CD4-positive, alpha-beta T cell (primary cell): Measurements from ENCODE around the gene C2CD2L. TPM values are rescaled to one million over a fixed set of nuclear protein-coding genes. Genes with fewer than 3 reads are reported as not detected.

Source experiments
- ATAC-seq: fragments of 200-7000 bp; cut with Tn5 transposase; one replicate; pipeline ENCODE4 v1.10.0; 2022; ENCODE audit warnings: mild to moderate bottlenecking; ENCODE audit not compliant: poor library complexity
- CTCF ChIA-PET: fragments of 350-600 bp; sonication (Branson Sonifier 250); formaldehyde crosslinking; loops from one replicate; lab custom pipeline; 2021; ENCODE audit warnings: antibody characterized with exemption, inconsistent platforms; lab: Charles Lee
- POLR2A ChIA-PET: fragments of 350-600 bp; sonication (Branson Sonifier 250); formaldehyde crosslinking; loops from one replicate; lab custom pipeline; 2021; ENCODE audit warnings: antibody characterized with exemption, inconsistent platforms; lab: Charles Lee
- DNase-seq, 14 experiments: peaks; one replicate each; pipeline ENCODE4 v3.0.0-alpha.2; 2013 to 2020; ENCODE audit warnings: mixed read lengths in 2 of 14
- H3K27ac ChIP-seq, 2 donors: one replicate each; pipeline versions ENCODE4 v1.5.1 to v1.7.0; 2013; ENCODE audit warnings: low read length in 2 of 2, low read depth in 1 of 2, mild to moderate bottlenecking in 1 of 2
- H3K27me3 ChIP-seq, 2 experiments: 1 replicate in 1 of 2; 2 replicates in 1 of 2; pipeline versions ENCODE4 v1.6.1 to v1.7.0; 2013; ENCODE audit warnings: low read length in 2 of 2, control low read depth in 1 of 2, mild to moderate bottlenecking in 1 of 2, moderate library complexity in 1 of 2; ENCODE audit not compliant: insufficient read depth in 2 of 2, control insufficient read depth in 1 of 2
- H3K36me3 ChIP-seq: one replicate; pipeline ENCODE4 v1.6.1; 2013; ENCODE audit warnings: low read length, control low read depth; ENCODE audit not compliant: insufficient read depth
- H3K4me1 ChIP-seq: one replicate; pipeline ENCODE4 v1.6.1; 2013; ENCODE audit warnings: low read length, control low read depth; ENCODE audit not compliant: insufficient read depth
- H3K4me3 ChIP-seq: one replicate; pipeline ENCODE4 v1.5.1; 2013; ENCODE audit warnings: mild to moderate bottlenecking, low read length, moderate library complexity
- H3K9me3 ChIP-seq, 2 experiments: 1 replicate in 1 of 2; 2 replicates in 1 of 2; pipeline versions ENCODE4 v1.6.1 to v1.7.0; 2013; ENCODE audit warnings: low read length in 2 of 2, mild to moderate bottlenecking in 2 of 2, control low read depth in 1 of 2, moderate library complexity in 1 of 2; ENCODE audit not compliant: control insufficient read depth in 1 of 2, insufficient read depth in 1 of 2
- H3K27ac Mint-ChIP-seq: one replicate; pipeline ENCODE4 v1.8.0; 2020; ENCODE audit warnings: mixed read lengths
- H3K27me3 Mint-ChIP-seq: one replicate; pipeline ENCODE4 v1.8.0; 2021; ENCODE audit warnings: mixed read lengths
- H3K36me3 Mint-ChIP-seq: one replicate; pipeline ENCODE4 v1.8.0; 2021; ENCODE audit warnings: low read depth, mixed read lengths
- H3K4me1 Mint-ChIP-seq: one replicate; pipeline ENCODE4 v1.8.0; 2021; ENCODE audit warnings: low read depth, mixed read lengths
- H3K4me3 Mint-ChIP-seq: one replicate; pipeline ENCODE4 v1.8.0; 2020; ENCODE audit warnings: mild to moderate bottlenecking, mixed read lengths
- H3K9me3 Mint-ChIP-seq: one replicate; pipeline ENCODE4 v1.8.0; 2020; ENCODE audit warnings: mixed read lengths
- CTCF ChIP-seq: fragments of 200-600 bp; IDR thresholded peaks from one replicate; pipeline ENCODE4 v1.8.0; 2022; ENCODE audit warnings: antibody characterized with exemption, mild to moderate bottlenecking
- intact Hi-C, 2 experiments: fragments of 100-400 bp; cut with DNase I in 1 of 2; cut with micrococcal nuclease in 1 of 2; formaldehyde crosslinking; loops; one replicate each; pipeline versions ENCODE4 v1.15.1 to v1.9.0; 2023 to 2025; cut with DNase I, micrococcal nuclease
- total RNA-seq, 174 experiments: library from RNA in 2 of 174; stranded (reverse) in 2 of 174; gene quantifications; one replicate each; pipeline ENCODE4 v1.2.3 and lab custom pipeline; 2021 to 2026

The C2CD2L gene
- total RNA-seq, 2 experiments from 2014 or later = 16.0 to 16.2 TPM

DNA sequence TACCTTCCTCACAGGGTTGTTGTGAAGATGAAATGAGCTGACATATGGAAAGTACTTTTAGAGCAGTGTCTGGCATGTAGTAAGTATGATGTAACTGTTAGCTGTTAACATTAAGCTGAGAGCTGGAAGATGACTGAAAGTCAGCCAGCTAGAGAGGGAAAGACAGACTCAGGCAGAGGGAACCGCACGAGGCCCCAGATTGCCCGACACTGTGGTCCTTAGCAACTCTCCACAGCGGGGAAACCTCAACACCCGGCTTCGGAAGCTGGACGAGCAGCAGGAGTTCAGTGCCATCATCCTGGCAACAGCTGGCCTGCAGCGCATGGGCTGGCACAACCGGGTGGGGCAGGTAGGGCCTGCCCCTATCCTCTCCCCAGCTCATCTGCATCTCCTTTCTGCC lies 16.0 kb upstream of the C2CD2L start:
- CTCF ChIA-PET = interaction anchor here (0.6 to 1.4 kb wide), 2 partner anchors 26 to 61 kb away, joined by 3 read pairs; partner anchors contain the start of gene SLC37A4
- Mint-ChIP-seq H3K27ac (no peak overlapping the region), H3K9me3 (no peaks in the 10 kb centered on the region), H3K4me1 (peaks cover 25% of the 10 kb centered on the region), H3K27me3 (no peaks in the 10 kb centered on the region), H3K36me3 (peaks cover 16% of the 10 kb centered on the region), H3K4me3 (no peak overlapping the region)
- no peak overlapping the region for H3K4me3 ChIP-seq
- POLR2A ChIA-PET = interaction anchor here (1.7 kb wide), 1 partner anchor 12 kb away, joined by 4 read pairs; no protein-coding TSS in a partner anchor
- no peaks in the 10 kb centered on the region for H3K27me3 ChIP-seq
- peaks cover under 1% of the 10 kb centered on the region for H3K36me3 ChIP-seq
- no peaks in the 10 kb centered on the region for H3K9me3 ChIP-seq
- ATAC-seq (no peak), DNase-seq (no peak)
- peaks cover 45% of the 10 kb centered on the region for H3K4me1 ChIP-seq
- H3K27ac ChIP-seq = no peak overlapping the region
- intact Hi-C loops = no loop called here
- TF ChIP-seq CTCF = no peak

DNA sequence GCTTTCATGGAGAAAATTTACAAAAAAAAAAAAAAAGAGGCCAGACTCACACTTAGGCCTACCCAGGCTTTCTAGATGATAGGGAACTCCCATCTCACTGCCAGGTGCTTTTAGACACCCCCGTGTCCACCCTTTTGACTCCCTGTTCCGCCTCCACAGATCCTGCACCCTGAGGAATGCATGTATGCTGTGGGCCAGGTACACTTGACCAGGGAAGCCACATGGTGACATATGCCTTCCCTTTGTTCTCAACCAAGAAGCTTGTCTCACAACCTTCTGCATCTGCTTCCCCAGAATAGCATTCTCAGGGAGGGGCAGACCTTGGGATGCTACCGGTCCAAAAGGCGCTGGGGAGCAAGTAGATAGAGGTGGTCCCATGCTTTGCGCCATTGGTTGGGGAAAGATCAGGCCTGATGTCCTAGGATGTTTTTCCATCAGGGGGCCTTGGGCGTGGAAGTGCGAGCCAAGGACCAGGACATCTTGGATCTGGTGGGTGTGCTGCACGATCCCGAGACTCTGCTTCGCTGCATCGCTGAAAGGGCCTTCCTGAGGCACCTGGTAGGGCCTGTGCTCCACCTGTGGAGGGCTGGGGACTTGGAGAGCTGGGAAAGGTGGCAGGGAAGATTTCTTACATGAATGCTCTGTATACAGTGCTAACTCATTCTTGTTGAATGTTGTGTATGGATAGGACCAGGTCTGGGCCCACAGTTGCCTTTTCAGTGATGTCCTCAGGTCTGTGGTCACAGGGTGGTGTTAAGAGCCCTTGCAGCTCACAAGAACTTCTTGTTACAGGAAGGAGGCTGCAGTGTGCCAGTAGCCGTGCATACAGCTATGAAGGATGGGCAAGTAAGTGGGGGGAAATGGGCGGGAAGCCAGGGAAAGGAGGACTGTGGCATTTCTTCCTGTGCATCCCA lies 14.9 kb upstream of the C2CD2L start:
- Mint-ChIP-seq H3K4me3 (peak overlapping the region; percentile 79), H3K4me1 (peaks cover 30% of the 10 kb centered on the region), H3K27me3 (no peaks in the 10 kb centered on the region), H3K27ac (no peak overlapping the region), H3K36me3 (peaks cover 23% of the 10 kb centered on the region), H3K9me3 (no peaks in the 10 kb centered on the region)
- ATAC-seq (no peak), DNase-seq (no peak)
- intact Hi-C loops = no loop called here
- H3K36me3 ChIP-seq = peaks cover 10% of the 10 kb centered on the region
- no peak overlapping the region for H3K27ac ChIP-seq
- ChIA-PET POLR2A (interaction anchor here (1.0 to 1.7 kb wide), 2 partner anchors 11 to 24 kb away, joined by 3 to 4 read pairs; partner anchors contain the start of gene VPS11), CTCF (interaction anchor here (1.4 kb wide), 1 partner anchor 62 kb away, joined by 3 read pairs; the partner anchor contains the start of gene SLC37A4)
- no peaks in the 10 kb centered on the region for H3K27me3 ChIP-seq
- TF ChIP-seq CTCF = no peak
- H3K4me1 ChIP-seq = peaks cover 44% of the 10 kb centered on the region
- no peaks in the 10 kb centered on the region for H3K9me3 ChIP-seq
- H3K4me3 ChIP-seq = no peak overlapping the region

- H3K36me3 Mint-ChIP-seq = peaks cover 32% of the 10 kb centered on the region
- ChIA-PET CTCF (no interaction called here), POLR2A (interaction anchor here (1.0 to 2.9 kb wide), 12 partner anchors 8 to 76 kb away, joined by 3 to 60 read pairs (median 8); partner anchors contain the start of genes C2CD2L, HMBS, HYOU1 and NLRX1)
- H3K4me3 Mint-ChIP-seq = peak overlapping the region; percentile 79
- peak overlapping the region; percentile 68 for H3K27ac Mint-ChIP-seq
- ATAC-seq = no peak
- Histone ChIP-seq H3K9me3 (no peaks in the 10 kb centered on the region), H3K27me3 (no peaks in the 10 kb centered on the region), H3K4me3 (peak overlapping the region; percentile 86), H3K27ac (no peak overlapping the region), H3K36me3 (peaks cover 19% of the 10 kb centered on the region), H3K4me1 (peaks cover 39% of the 10 kb centered on the region)
- DNase-seq = no peak
- no peaks in the 10 kb centered on the region for H3K9me3 Mint-ChIP-seq
- intact Hi-C loops = no loop called here
- no peaks in the 10 kb centered on the region for H3K27me3 Mint-ChIP-seq
- no peak for TF ChIP-seq CTCF
- H3K4me1 Mint-ChIP-seq = peaks cover 25% of the 10 kb centered on the region
Observed at GRCh38 chr11:119092880-119093842, 14.0 kb upstream of the C2CD2L start.
